Spinal cord (tissue), 10 donors: ENCODE measurements around the gene NPRL2. TPM values are rescaled to one million over a fixed set of nuclear protein-coding genes. Genes with fewer than 3 reads are reported as not detected.
A peak's percentile ranks its signal among the peaks of the same experiment; 100 is the strongest.

Experiments
- DNase-seq, 6 donors: peaks; one replicate each; pipeline versions ENCODE4 v3.0.0 to v3.0.0-alpha.2; 2013 to 2015; ENCODE audit warnings: low spot score in 6 of 6, low read depth in 4 of 6
- H3K27ac ChIP-seq: one replicate; pipeline ENCODE4 v1.5.1; 2013; ENCODE audit warnings: low read depth, low read length, control low read depth
- H3K27me3 ChIP-seq: one replicate; pipeline ENCODE4 v1.6.1; 2013; ENCODE audit warnings: low read length; ENCODE audit not compliant: control insufficient read depth, insufficient read depth
- H3K36me3 ChIP-seq: one replicate; pipeline ENCODE4 v1.6.1; 2013; ENCODE audit warnings: low read length; ENCODE audit not compliant: control insufficient read depth, insufficient read depth
- H3K4me1 ChIP-seq: one replicate; pipeline ENCODE4 v1.6.1; 2013; ENCODE audit warnings: low read length; ENCODE audit not compliant: control insufficient read depth, insufficient read depth
- H3K4me3 ChIP-seq: one replicate; pipeline ENCODE4 v1.5.1; 2013; ENCODE audit warnings: low read depth, low read length, control low read depth
- H3K9me3 ChIP-seq: one replicate; pipeline ENCODE4 v1.6.1; 2013; ENCODE audit warnings: low read length; ENCODE audit not compliant: control insufficient read depth, insufficient read depth
- WGBS: methylation state at CpG from one replicate; pipeline ENCODE4 v1.1.5; 2013; ENCODE audit warnings: missing lambda C conversion rate; ENCODE audit not compliant: insufficient coverage; 5-methylcytosine and 5-hydroxymethylcytosine counted together
- polyA plus RNA-seq, 2 donors: library from polyadenylated mRNA; unstranded; fragments of 120-200 nt; gene quantifications; one replicate each; pipeline ENCODE4 v1.2.1, GENCODE V29; 2013; ENCODE audit not compliant: insufficient read length in 2 of 2
- total RNA-seq, 2 donors: library from RNA; depleted of rRNA in 1 of 2; stranded (reverse); fragments of 120-200 nt in 1 of 2; fragments of >200 nt in 1 of 2; gene quantifications; one replicate each; pipeline versions ENCODE4 v1.2.3 to v1.2.4, GENCODE V29; 2013 to 2014
- donor health status: healthy.

NPRL2 gene
- total and polyA plus RNA-seq, 4 donors: 22.6 to 43.8 (median 37.0) TPM

DNA sequence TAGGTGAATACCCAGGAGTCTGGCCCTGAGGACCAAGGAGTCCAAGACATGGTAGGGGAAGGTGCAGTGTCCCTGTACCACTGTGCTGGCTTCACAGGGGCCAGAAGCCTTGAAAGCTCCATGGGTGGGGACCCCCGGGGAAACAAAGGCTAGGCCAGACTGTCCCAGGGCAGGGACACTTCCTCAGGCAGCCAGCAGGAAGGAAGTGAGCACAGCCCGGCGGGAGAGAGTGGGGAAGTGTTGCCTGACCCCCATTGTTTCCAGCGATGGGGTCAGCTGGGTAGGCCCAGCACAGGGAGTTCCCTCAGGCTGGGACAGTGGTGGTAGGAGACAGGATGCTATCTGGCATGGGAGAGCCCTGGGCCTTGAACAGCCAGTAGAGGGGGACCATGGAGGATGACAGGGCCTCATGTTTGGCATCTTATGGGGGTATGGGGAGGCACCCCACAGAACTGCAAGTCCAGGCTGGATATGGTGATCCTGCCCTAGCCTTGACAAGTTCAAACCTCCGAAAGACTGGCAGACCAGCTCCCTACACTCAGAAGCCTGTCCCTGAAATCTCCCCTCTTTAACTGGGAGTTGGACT lies 26.9 kb downstream of the NPRL2 start:
- Histone ChIP-seq H3K4me1 (peaks cover 71% of the 10 kb centered on the region), H3K27ac (peak overlapping the region; percentile 96), H3K4me3 (no peak overlapping the region), H3K9me3 (no peaks in the 10 kb centered on the region), H3K36me3 (peaks cover 50% of the 10 kb centered on the region), H3K27me3 (no peaks in the 10 kb centered on the region)
- DNase-seq: no peak
- 66% methylated on average over 4 of the region's 5 CpGs for WGBS

DNA sequence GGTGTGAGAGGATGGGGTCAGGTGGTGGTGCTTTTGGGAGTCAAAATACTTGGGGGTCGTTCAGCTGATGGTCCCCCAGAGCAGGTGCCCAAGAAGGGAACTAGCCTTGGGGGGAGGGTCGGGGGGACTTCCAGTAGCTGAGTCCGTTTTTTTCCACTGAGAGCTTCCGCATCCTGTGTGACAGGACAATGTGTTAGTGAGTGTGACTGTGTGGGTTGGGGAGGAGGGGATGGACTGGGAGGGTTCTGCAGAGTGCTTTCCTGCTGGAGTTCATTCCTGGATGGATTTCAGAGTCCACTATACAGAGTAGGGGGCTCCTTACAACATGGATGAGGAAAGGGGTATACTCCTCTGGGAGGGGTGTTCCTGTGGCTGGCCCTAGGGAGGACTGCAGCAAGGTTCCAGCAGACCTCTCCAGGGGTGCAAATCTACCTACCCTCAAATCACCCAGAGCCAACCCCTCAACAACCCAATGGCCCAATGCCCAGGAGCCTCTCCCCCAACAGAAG lies 27.4 kb downstream of the NPRL2 start:
- Histone ChIP-seq H3K27ac (peak overlapping the region; percentile 96), H3K9me3 (no peaks in the 10 kb centered on the region), H3K27me3 (no peaks in the 10 kb centered on the region), H3K36me3 (peaks cover 56% of the 10 kb centered on the region), H3K4me1 (peaks cover 71% of the 10 kb centered on the region), H3K4me3 (no peak overlapping the region)
- no peak for DNase-seq
- 44% methylated on average over 4 of the region's 4 CpGs for WGBS

DNA sequence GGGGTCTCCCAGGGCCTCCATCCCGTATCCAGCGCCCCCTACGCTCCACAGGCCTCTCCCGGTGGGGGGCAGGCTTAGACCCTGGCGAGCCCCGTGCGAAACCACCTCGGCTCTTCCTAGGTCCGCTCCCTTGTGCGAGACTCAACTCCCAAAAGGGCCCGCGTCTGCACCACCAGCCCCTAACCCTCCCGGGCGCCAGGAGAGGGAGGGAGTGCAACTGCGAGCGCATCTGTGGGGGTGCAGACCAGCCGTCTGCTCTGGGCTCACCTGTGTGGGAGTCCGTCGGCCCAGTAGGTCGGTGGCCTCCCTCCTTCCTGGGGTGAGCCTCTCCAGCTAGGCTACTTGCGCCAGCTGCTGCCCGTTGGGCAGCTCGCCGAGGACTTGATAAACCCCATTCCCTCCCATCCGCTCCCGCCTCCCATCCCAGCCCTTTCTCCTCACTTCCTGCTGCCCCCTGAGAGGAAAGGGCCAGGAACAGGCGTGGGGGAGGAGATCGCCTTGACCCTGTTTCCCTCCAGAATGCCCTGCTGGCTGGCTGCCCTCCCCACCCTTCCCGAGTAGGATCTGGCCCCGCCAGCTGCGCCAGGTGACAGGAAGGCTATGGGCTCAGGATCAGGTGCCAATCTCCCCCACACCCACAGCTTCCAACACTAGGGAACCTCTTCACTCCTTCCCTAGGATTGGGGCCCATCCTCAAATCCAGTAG lies 28.0 kb downstream of the NPRL2 start, which contains the start of gene HYAL2:
HYAL2 (minus strand) TSS at position 360 of the 706 bp plus-strand sequence. CDS start 2,256 bp downstream, outside the sequence.
- DNase-seq: no peak
- Histone ChIP-seq H3K4me1 (peaks cover 74% of the 10 kb centered on the region), H3K9me3 (no peaks in the 10 kb centered on the region), H3K36me3 (peaks cover 62% of the 10 kb centered on the region), H3K4me3 (peak within 1 kb of the TSS; percentile 89), H3K27ac (peak within 1 kb of the TSS; percentile 96), H3K27me3 (no peaks in the 10 kb centered on the region)
- WGBS: 34% methylated on average over 27 of the region's 31 CpGs

DNA sequence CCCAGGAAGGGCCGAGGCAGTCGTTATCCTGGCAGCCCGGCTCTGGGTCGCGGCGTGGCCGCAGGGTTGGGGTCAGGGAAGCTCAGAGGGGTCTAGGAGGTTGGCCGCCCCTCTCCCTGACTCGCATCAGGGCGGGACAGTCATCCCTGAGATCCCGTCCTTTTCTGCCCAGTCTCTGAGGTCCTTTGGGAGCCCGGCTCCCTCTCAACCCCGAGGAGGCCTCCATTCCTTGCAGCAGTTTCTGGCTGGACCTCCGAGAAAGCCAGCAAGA lies 28.5 kb downstream of the NPRL2 start:
- peak overlapping the region; percentile 89 for H3K4me3 ChIP-seq
- DNase-seq: no peak
- H3K27ac ChIP-seq: peak overlapping the region; percentile 96
- H3K36me3 ChIP-seq: peaks cover 67% of the 10 kb centered on the region
- peaks cover 74% of the 10 kb centered on the region for H3K4me1 ChIP-seq
- 8% methylated on average over 14 of the region's 14 CpGs for WGBS
- H3K27me3 ChIP-seq: no peaks in the 10 kb centered on the region
- no peaks in the 10 kb centered on the region for H3K9me3 ChIP-seq

DNA sequence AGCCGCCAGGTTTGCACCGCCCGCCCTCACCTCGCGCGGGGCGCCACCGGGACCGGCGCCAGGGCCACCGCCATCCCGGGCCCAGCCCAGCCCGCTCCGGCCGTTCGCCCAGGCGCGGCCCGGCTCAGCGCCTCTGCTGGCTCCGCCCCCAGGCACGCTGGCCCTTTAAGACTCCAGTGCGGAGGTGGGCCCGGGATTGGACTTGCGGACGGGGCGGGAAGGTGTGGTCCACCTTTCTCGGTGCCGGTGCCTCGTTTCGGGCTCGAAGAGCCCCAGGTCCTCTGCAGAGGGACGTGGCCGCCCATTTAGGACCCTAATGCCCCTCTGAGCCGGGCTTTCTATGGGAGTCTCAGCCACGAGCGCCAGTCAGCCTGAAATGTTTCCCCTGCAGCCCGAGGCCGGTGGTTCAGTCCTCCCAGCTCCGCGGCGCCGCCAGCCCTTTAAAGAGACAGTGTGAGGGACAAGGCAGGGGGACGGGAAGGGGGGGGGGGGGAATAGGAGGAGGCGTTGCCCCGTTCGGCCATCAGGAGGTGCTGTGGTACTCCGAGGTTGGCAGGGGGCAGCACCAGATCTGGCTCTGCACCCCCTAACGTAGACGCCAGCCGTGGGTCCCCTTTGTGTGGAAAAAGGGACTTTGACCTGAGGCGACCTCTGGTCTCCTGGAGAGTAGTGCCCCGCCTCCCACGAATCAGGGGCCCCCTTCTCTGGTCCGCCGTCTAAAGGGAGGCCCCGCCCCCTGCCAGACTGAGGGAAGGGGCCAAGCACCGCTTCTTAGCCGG lies 29.1 kb downstream of the NPRL2 start:
- H3K9me3 ChIP-seq: no peaks in the 10 kb centered on the region
- H3K4me3 ChIP-seq: peak overlapping the region; percentile 89
- under 1% methylated on average over 57 of the region's 59 CpGs for WGBS
- peak; percentile 76 to 97 (median 83) for DNase-seq
- peaks cover 73% of the 10 kb centered on the region for H3K4me1 ChIP-seq
- no peaks in the 10 kb centered on the region for H3K27me3 ChIP-seq
- H3K36me3 ChIP-seq: peaks cover 68% of the 10 kb centered on the region
- H3K27ac ChIP-seq: peak overlapping the region; percentile 96

DNA sequence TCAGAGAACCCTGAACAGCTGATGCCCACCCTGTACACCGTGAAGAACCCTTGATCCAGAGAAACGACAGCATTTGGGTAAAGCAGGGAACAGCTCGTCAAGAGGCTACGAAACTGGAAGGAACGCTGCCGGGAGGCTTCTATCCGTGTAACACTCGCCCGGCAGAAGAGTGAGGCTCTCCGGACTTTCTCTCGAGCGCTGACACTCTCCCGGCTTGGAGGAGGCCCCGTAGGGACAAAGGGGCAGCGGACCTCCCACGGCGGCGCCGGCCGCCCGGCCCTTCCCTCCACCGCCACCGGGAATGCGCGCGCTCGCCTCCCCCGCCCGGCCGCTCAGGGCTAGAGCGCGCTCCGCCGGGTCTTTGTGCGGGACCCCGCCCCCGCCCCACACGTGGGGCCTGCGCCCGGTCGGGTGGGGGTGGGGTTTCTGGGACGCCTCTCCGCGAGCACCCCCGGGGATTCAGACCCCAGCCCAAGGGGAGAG lies 29.7 kb downstream of the NPRL2 start:
- Histone ChIP-seq H3K27ac (peak overlapping the region; percentile 91), H3K4me1 (peaks cover 73% of the 10 kb centered on the region), H3K27me3 (no peaks in the 10 kb centered on the region), H3K9me3 (no peaks in the 10 kb centered on the region), H3K4me3 (peak overlapping the region; percentile 89), H3K36me3 (peaks cover 68% of the 10 kb centered on the region)
- peak in 5 of 6 donors; percentile 67 to 95 (median 79) for DNase-seq
- WGBS: 0% methylated on average over 45 of the region's 45 CpGs

DNA sequence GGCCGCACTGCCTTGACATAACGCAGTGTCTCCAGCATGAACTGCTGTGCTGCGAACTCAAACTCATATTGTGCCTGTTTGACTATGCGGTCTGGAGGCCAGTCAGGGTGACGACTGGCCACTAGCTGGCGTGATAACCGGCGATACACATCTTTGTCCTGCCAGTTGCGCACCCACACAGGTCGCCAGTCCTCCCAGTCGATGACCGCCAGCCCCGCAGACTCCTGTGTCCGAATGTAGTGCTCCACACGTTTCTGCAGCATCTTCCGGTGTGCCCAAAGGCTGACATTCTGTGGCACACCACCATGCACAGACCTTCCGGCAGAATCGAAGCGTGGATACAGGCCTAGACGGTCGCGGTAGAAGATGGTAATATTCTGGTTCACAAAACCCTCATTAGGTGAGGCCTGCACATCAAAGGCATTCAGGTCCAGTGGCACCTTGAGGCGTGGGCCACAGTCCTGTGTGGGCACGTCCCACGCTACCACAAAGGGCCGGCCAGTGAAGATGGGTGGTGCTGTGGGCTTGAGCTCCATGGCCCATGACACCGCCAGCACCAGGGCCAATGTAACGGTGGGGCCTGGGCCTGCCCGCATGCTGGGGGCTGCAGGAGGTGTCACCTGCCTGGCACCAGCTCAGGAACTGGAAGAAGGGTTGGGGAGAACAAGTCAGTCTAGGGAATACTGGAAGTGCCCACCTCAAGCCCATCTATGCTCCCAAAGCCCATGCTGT lies 30.5 kb downstream of the NPRL2 start:
- 82% methylated on average over 26 of the region's 29 CpGs for WGBS
- peaks cover 73% of the 10 kb centered on the region for H3K4me1 ChIP-seq
- H3K36me3 ChIP-seq: peaks cover 68% of the 10 kb centered on the region
- H3K27ac ChIP-seq: peak overlapping the region; percentile 91
- H3K9me3 ChIP-seq: no peaks in the 10 kb centered on the region
- no peak for DNase-seq
- H3K27me3 ChIP-seq: no peaks in the 10 kb centered on the region
- peak overlapping the region; percentile 89 for H3K4me3 ChIP-seq

DNA sequence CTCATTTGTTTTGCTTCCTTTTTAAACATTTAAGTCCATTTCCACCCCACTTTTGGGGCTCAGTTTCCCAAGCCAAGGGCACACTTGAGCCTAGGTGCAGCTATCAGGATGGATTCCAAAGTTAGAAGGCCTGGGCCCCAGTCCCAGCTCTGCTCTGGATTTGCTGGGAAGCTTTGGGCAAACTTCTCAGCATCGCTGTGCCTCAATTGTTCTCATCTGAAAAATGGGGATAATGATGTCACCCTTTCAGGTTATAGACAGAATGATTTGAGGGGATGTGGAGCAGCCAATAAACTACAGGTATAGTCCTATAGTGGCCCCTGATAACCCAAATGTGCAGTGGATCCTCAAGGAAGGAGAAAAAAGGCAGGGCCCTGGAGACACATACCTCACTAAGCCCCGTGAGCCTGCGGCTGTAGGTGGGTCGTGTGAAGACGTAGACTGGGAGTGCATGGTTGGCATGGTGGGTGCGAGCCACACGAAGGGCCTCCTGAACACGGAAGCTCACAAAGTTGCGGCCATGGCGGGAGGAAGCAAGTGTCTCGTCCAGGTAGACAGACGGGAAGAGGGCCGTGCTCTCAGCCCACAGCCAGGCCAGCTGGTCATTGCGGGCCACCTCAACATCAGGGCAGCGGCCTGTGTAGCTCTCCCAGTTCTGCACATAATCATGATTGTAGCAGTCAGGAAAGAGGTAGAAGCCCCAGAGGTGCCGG lies 31.2 kb downstream of the NPRL2 start:
- no peak for DNase-seq
- H3K4me1 ChIP-seq: peaks cover 69% of the 10 kb centered on the region
- no peaks in the 10 kb centered on the region for H3K9me3 ChIP-seq
- no peak overlapping the region for H3K4me3 ChIP-seq
- no peaks in the 10 kb centered on the region for H3K27me3 ChIP-seq
- peaks cover 71% of the 10 kb centered on the region for H3K36me3 ChIP-seq
- H3K27ac ChIP-seq: no peak overlapping the region
- 88% methylated on average over 15 of the region's 16 CpGs for WGBS

DNA sequence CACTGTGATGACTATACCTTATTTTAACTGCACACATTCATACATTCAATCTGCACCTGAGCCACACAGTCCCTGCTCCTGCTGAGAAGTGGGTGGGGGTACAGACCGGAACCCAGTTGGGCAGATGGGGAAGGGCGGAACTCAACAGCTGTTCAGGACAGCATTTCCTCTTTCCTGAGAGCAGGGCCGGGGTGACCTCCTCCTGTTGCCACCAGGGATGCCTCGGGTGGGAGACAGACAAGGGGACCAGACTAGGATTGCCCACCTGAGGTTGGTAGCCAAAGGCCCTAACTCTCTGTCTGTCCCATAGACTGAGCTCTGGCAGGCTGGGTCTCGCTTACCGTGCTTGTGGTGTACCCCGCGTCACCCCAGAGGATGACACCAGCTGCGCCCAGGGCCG lies 32.0 kb downstream of the NPRL2 start:
- peaks cover 62% of the 10 kb centered on the region for H3K4me1 ChIP-seq
- peaks cover 67% of the 10 kb centered on the region for H3K36me3 ChIP-seq
- no peak overlapping the region for H3K4me3 ChIP-seq
- no peaks in the 10 kb centered on the region for H3K27me3 ChIP-seq
- 96% methylated on average over 9 of the region's 10 CpGs for WGBS
- no peak for DNase-seq
- no peak overlapping the region for H3K27ac ChIP-seq
- H3K9me3 ChIP-seq: no peaks in the 10 kb centered on the region
